GM15510 (cell line): Measurements from ENCODE around the gene BCL6.

Experiments used
- POLR2A ChIP-seq: IDR thresholded peaks from 3 replicates; pipeline ENCODE4 v1.6.1; 2011; ENCODE audit warnings: borderline replicate concordance; ENCODE audit not compliant: insufficient read length; ENCODE audit errors: extremely low read depth

Gene BCL6

GRCh38 chr3:187738071-187738330, 7.3 kb downstream of the BCL6 start:
- no peak for TF ChIP-seq POLR2A

GRCh38 chr3:187737368-187738070, 7.7 kb downstream of the BCL6 start:
- TF ChIP-seq POLR2A, result no peak

- TF ChIP-seq POLR2A, result no peak
Observed at GRCh38 chr3:187737006-187737367, 8.3 kb downstream of the BCL6 start.

GRCh38 chr3:187736418-187736871, 8.8 kb downstream of the BCL6 start:
- TF ChIP-seq POLR2A, result no peak

- no peak for TF ChIP-seq POLR2A
Observed at GRCh38 chr3:187735837-187736236, 9.4 kb downstream of the BCL6 start.

GRCh38 chr3:187735383-187735782, 9.9 kb downstream of the BCL6 start:
- no peak for TF ChIP-seq POLR2A

GRCh38 chr3:187734841-187735240, 10.4 kb downstream of the BCL6 start:
- no peak for TF ChIP-seq POLR2A

GRCh38 chr3:187733371-187733770, 11.9 kb downstream of the BCL6 start:
- TF ChIP-seq POLR2A, result no peak

- TF ChIP-seq POLR2A, result no peak
Observed at GRCh38 chr3:187729598-187729997, 15.7 kb downstream of the BCL6 start.

- TF ChIP-seq POLR2A, result no peak
Observed at GRCh38 chr3:187728940-187729583, 16.2 kb downstream of the BCL6 start.

GRCh38 chr3:187728248-187728647, 17.0 kb downstream of the BCL6 start:
- no peak for TF ChIP-seq POLR2A

GRCh38 chr3:187726564-187726963, 18.7 kb downstream of the BCL6 start:
- TF ChIP-seq POLR2A, result no peak

GRCh38 chr3:187725653-187726370, 19.5 kb downstream of the BCL6 start:
- no peak for TF ChIP-seq POLR2A

- no peak for TF ChIP-seq POLR2A
Observed at GRCh38 chr3:187725224-187725623, 20.0 kb downstream of the BCL6 start.

- no peak for TF ChIP-seq POLR2A
Observed at GRCh38 chr3:187722206-187722612, 23.1 kb downstream of the BCL6 start.

- TF ChIP-seq POLR2A, result no peak
Observed at GRCh38 chr3:187721055-187721454, 24.2 kb downstream of the BCL6 start.
